ENCODE results near the gene NPAS3. TPM values are rescaled to one million over a fixed set of nuclear protein-coding genes. Genes with fewer than 3 reads are reported as not detected.

The NPAS3 gene
- total and polyA plus RNA-seq, 2 donors (not counting 1 experiment from before 2014, with no cell fraction given), result 0.10 to 0.50 TPM

DNA sequence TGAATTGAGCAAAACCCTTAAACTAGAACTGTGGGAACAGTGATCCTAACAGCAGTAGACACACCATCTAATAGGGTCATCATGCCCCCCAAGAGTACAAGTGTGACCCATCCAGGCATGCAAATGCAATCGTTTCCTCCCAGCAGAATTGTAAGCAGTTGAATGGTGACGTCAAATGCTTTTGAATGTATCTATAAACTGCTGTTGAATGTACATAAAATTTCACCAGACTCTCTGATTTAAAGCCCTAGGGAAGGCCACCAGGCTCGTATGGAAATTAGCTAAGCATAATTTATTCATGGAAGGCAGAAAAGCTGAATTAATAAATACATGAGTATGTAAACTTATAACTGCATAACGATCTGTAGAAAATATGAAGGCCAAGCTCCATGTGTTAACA is 529.3 kb downstream of the NPAS3 start:
- H3K36me3 ChIP-seq (ENCODE audit: control insufficient read depth, insufficient read depth, low read length), result no peaks in the 10 kb centered on the region
- no peak for TF ChIP-seq CTCF (conservative IDR thresholded peaks at IDR 0.05 in 1 of 2, IDR thresholded peaks at IDR 0.05 in 1 of 2; ENCODE audit: low read depth in 1 of 2, low read length in 2 of 2)
- no peak for TF ChIP-seq EZH2 (IDR thresholded peaks at IDR 0.05; ENCODE audit: low read length, missing control alignments)
- H3K4me2 ChIP-seq (ENCODE audit: extremely low read depth, insufficient read depth, low read length), result no peak overlapping the region
- H3K27ac ChIP-seq (ENCODE audit: insufficient read depth, low read length), result no peak overlapping the region
- H3K9ac ChIP-seq (ENCODE audit: insufficient read depth, low read length), result no peak overlapping the region
- H3K4me3 ChIP-seq (replicated peaks in 1 of 4; ENCODE audit: control extremely low read depth in 1 of 4, insufficient read depth in 1 of 4, low read depth in 3 of 4, low read length in 4 of 4), result no peak overlapping the region
- no peaks in the 10 kb centered on the region for H3K4me1 ChIP-seq (ENCODE audit: control insufficient read depth, extremely low read depth, insufficient read depth, low read length)
- DNase-seq (ENCODE audit: low read depth in 2 of 2), result no peak
- H2AFZ ChIP-seq (ENCODE audit: low read length), result no peak overlapping the region
- H3K79me2 ChIP-seq (ENCODE audit: control insufficient read depth, insufficient read depth, low read length), result no peaks in the 10 kb centered on the region
- H4K20me1 ChIP-seq (ENCODE audit: control insufficient read depth, extremely low read depth, insufficient read depth, low read length), result no peaks in the 10 kb centered on the region
- no peaks in the 10 kb centered on the region for H3K9me3 ChIP-seq (ENCODE audit: control insufficient read depth, insufficient read depth, low read depth, low read length)
- H3K27me3 ChIP-seq (ENCODE audit: control insufficient read depth, insufficient read depth, low read length), result no peaks in the 10 kb centered on the region

DNA sequence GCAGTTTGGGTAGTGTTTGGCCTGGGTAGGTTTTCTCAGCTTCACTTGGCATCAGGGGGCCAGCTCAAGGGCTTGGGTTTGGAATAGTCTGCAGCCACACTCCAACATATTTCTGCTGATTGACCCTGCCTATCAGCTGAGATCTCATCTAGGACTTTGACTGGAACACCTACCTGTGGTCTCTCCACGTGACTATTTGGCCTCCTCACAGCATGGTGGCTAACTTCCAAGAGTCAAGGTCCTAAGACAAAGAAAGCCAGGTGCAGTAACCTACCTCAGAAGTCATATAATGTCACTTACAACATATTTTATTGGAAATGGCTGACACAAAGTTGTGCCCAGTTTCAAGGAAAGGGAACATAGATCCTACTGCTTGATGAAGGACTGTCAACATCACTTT is 531.2 kb downstream of the NPAS3 start:
- DNase-seq (ENCODE audit: low read depth in 2 of 2), result no peak
- H4K20me1 ChIP-seq (ENCODE audit: control insufficient read depth, extremely low read depth, insufficient read depth, low read length), result no peaks in the 10 kb centered on the region
- H3K27ac ChIP-seq (ENCODE audit: insufficient read depth, low read length), result no peak overlapping the region
- no peak for TF ChIP-seq CTCF (conservative IDR thresholded peaks at IDR 0.05 in 1 of 2, IDR thresholded peaks at IDR 0.05 in 1 of 2; ENCODE audit: low read depth in 1 of 2, low read length in 2 of 2)
- no peak for TF ChIP-seq EZH2 (IDR thresholded peaks at IDR 0.05; ENCODE audit: low read length, missing control alignments)
- H3K27me3 ChIP-seq (ENCODE audit: control insufficient read depth, insufficient read depth, low read length), result no peaks in the 10 kb centered on the region
- no peaks in the 10 kb centered on the region for H3K9me3 ChIP-seq (ENCODE audit: control insufficient read depth, insufficient read depth, low read depth, low read length)
- H3K79me2 ChIP-seq (ENCODE audit: control insufficient read depth, insufficient read depth, low read length), result no peaks in the 10 kb centered on the region
- no peak overlapping the region for H3K4me2 ChIP-seq (ENCODE audit: extremely low read depth, insufficient read depth, low read length)
- no peak overlapping the region for H3K9ac ChIP-seq (ENCODE audit: insufficient read depth, low read length)
- no peaks in the 10 kb centered on the region for H3K36me3 ChIP-seq (ENCODE audit: control insufficient read depth, insufficient read depth, low read length)
- H2AFZ ChIP-seq (ENCODE audit: low read length), result no peak overlapping the region
- no peak overlapping the region for H3K4me3 ChIP-seq (replicated peaks in 1 of 4; ENCODE audit: control extremely low read depth in 1 of 4, insufficient read depth in 1 of 4, low read depth in 3 of 4, low read length in 4 of 4)
- H3K4me1 ChIP-seq (ENCODE audit: control insufficient read depth, extremely low read depth, insufficient read depth, low read length), result no peaks in the 10 kb centered on the region

- Histone ChIP-seq H4K20me1 (ENCODE audit: control insufficient read depth, extremely low read depth, insufficient read depth, low read length) (no peaks in the 10 kb centered on the region), H3K27ac (ENCODE audit: insufficient read depth, low read length) (no peak overlapping the region), H3K36me3 (ENCODE audit: control insufficient read depth, insufficient read depth, low read length) (no peaks in the 10 kb centered on the region), H3K4me2 (ENCODE audit: extremely low read depth, insufficient read depth, low read length) (no peak overlapping the region), H3K4me1 (ENCODE audit: control insufficient read depth, extremely low read depth, insufficient read depth, low read length) (no peaks in the 10 kb centered on the region), H3K27me3 (ENCODE audit: control insufficient read depth, insufficient read depth, low read length) (no peaks in the 10 kb centered on the region), H3K9ac (ENCODE audit: insufficient read depth, low read length) (no peak overlapping the region), H2AFZ (ENCODE audit: low read length) (no peak overlapping the region), H3K79me2 (ENCODE audit: control insufficient read depth, insufficient read depth, low read length) (no peaks in the 10 kb centered on the region), H3K4me3 (replicated peaks in 1 of 4; ENCODE audit: control extremely low read depth in 1 of 4, insufficient read depth in 1 of 4, low read depth in 3 of 4, low read length in 4 of 4) (no peak overlapping the region), H3K9me3 (ENCODE audit: control insufficient read depth, insufficient read depth, low read depth, low read length) (no peaks in the 10 kb centered on the region)
- TF ChIP-seq EZH2 (IDR thresholded peaks at IDR 0.05; ENCODE audit: low read length, missing control alignments), result no peak
- TF ChIP-seq CTCF (conservative IDR thresholded peaks at IDR 0.05 in 1 of 2, IDR thresholded peaks at IDR 0.05 in 1 of 2; ENCODE audit: low read depth in 1 of 2, low read length in 2 of 2), result no peak
- DNase-seq (ENCODE audit: low read depth in 2 of 2), result no peak
Observed at GRCh38 chr14:33471776-33472175, 533.1 kb downstream of the NPAS3 start.
